HCT116 (cell line): Measurements from ENCODE around the gene TMPRSS13.
"Not testable (repeated sequence)": the region's sequence is repeated elsewhere in the genome, so short reads cannot be mapped to it uniquely, and the experiment has no call there.

Experiments
- ATF3 ChIP-seq: IDR thresholded peaks from 2 replicates; pipeline ENCODE4 v1.6.1; 2012
- CEBPB ChIP-seq: IDR thresholded peaks from 2 replicates; pipeline ENCODE4 v1.6.1; 2012; ENCODE audit warnings: low read depth
- EGR1 ChIP-seq: IDR thresholded peaks from 2 replicates; pipeline ENCODE4 v1.6.1; 2012; ENCODE audit warnings: low read depth
- ELF1 ChIP-seq: IDR thresholded peaks from 2 replicates; pipeline ENCODE4 v1.6.1; 2012; ENCODE audit warnings: low read depth, borderline replicate concordance
- EZH2phosphoT487 ChIP-seq: fragments of 200-600 bp; IDR thresholded peaks from 2 replicates; pipeline ENCODE4 v1.6.1; 2018; ENCODE audit warnings: antibody characterized with exemption, borderline replicate concordance
- MAX ChIP-seq: IDR thresholded peaks from 2 replicates; pipeline ENCODE4 v1.6.1; 2012
- POLR2A ChIP-seq: IDR thresholded peaks from 2 replicates; pipeline ENCODE4 v1.7.0; 2011; ENCODE audit warnings: borderline replicate concordance; ENCODE audit not compliant: insufficient read depth, insufficient read length; ENCODE audit errors: extremely low read depth
- POLR2AphosphoS5 ChIP-seq: IDR thresholded peaks from 2 replicates; pipeline ENCODE4 v1.6.1; 2011; ENCODE audit warnings: mild to moderate bottlenecking, low read depth, low read length, moderate library complexity
- REST ChIP-seq: IDR thresholded peaks from 2 replicates; pipeline ENCODE4 v1.6.1; 2012; ENCODE audit warnings: low read depth
- SIN3A ChIP-seq: IDR thresholded peaks from 2 replicates; pipeline ENCODE4 v1.6.1; 2012; ENCODE audit warnings: low read depth
- SP1 ChIP-seq: IDR thresholded peaks from 2 replicates; pipeline ENCODE4 v1.6.1; 2012; ENCODE audit warnings: low read depth
- ZNF274 ChIP-seq: fragments of 200-500 bp; sonication (Bioruptor generic); IDR thresholded peaks from 2 replicates; pipeline ENCODE4 v1.6.1; 2014; ENCODE audit warnings: mild to moderate bottlenecking, low read depth, low read length, inconsistent platforms
- TF ChIP-seq, protein P1 (sequence below), 3 experiments: fragments of 200-600 bp in 1 of 3; sonication (generic) in 1 of 3; IDR thresholded peaks in 2 of 3; conservative IDR thresholded peaks in 1 of 3; 2 replicates each; pipeline ENCODE4 v1.5.1; 2012 to 2017; ENCODE audit warnings: low read depth in 2 of 3, low read length in 2 of 3, antibody characterized with exemption in 1 of 3, borderline replicate concordance in 1 of 3, control low read depth in 1 of 3, mild to moderate bottlenecking in 1 of 3, mixed read lengths in 1 of 3, mixed run types in 1 of 3, moderate library complexity in 1 of 3; ENCODE audit not compliant: insufficient read depth in 1 of 3

DNA sequence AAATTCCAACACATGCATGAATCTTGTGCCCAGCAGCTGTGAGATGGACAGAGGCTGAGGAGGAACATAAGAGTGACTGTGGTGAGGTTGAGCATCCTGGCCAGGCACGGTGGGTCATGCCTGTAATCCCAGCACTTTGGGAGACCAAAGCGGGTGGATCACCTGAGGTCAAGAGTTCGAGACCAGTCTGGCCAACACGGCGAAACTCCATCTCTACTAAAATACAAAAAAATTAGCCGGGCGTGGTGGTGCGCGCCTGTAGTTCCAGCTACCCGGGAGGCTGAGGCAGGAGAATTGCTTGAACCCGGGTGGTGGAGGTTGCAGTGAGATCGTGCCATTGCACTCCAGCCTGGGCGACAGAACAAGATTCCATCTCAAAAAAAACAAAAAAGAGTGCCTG, 63.7 kb downstream of the TMPRSS13 start:
- TF ChIP-seq POLR2AphosphoS5, SIN3A, POLR2A, ELF1, ATF3, EZH2phosphoT487, ZNF274, MAX, CEBPB, EGR1, SP1, REST: not testable (repeated sequence)
- TF ChIP-seq, protein P1, sequence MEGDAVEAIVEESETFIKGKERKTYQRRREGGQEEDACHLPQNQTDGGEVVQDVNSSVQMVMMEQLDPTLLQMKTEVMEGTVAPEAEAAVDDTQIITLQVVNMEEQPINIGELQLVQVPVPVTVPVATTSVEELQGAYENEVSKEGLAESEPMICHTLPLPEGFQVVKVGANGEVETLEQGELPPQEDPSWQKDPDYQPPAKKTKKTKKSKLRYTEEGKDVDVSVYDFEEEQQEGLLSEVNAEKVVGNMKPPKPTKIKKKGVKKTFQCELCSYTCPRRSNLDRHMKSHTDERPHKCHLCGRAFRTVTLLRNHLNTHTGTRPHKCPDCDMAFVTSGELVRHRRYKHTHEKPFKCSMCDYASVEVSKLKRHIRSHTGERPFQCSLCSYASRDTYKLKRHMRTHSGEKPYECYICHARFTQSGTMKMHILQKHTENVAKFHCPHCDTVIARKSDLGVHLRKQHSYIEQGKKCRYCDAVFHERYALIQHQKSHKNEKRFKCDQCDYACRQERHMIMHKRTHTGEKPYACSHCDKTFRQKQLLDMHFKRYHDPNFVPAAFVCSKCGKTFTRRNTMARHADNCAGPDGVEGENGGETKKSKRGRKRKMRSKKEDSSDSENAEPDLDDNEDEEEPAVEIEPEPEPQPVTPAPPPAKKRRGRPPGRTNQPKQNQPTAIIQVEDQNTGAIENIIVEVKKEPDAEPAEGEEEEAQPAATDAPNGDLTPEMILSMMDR (IDR thresholded peaks at IDR 0.05 in 2 of 3, conservative IDR thresholded peaks at IDR 0.05 in 1 of 3; ENCODE audit: borderline replicate concordance in 1 of 3, insufficient read depth in 1 of 3, low read depth in 2 of 3, low read length in 2 of 3): not testable (repeated sequence)
